HCT116 (cell line): ENCODE results near the gene SOWAHC. TPM values are rescaled to one million over a fixed set of nuclear protein-coding genes. Genes with fewer than 3 reads are reported as not detected.

Experiments used
- ATAC-seq: fragments of 200-7000 bp; cut with Tn5 transposase; 2 replicates; pipeline ENCODE4 v1.9.1; 2020; ENCODE audit warnings: mild to moderate bottlenecking, moderate library complexity
- BruUV-seq: library from RNA; stranded (reverse); fragments of 400-500 nt; replicated peaks from 2 replicates; lab custom pipeline; 2021; lab: Mats Ljungman, UMichigan
- CTCF ChIA-PET: fragments of 300-600 bp; sonication (Branson Sonifier 250); formaldehyde crosslinking; loops from one replicate; lab custom pipeline; 2021; ENCODE audit warnings: antibody characterized with exemption; lab: Charles Lee
- POLR2A ChIA-PET: fragments of 300-600, 350-600 bp; sonication (Branson Sonifier 250); formaldehyde crosslinking; loops from one replicate; lab custom pipeline; 2021; ENCODE audit warnings: antibody characterized with exemption; lab: Charles Lee
- RAD21 ChIA-PET, 2 experiments: fragments of 300-600 bp; sonication (Branson Sonifier 250); formaldehyde crosslinking; loops; one replicate each; lab custom pipeline; 2023; ENCODE audit warnings: low total read pairs in 2 of 2; ENCODE audit not compliant: uncharacterized antibody in 2 of 2, unreplicated experiment in 2 of 2, low non-redundant PET in 1 of 2; lab: Charles Lee
- DNase-seq: peaks from one replicate; pipeline ENCODE4 v3.0.0-alpha.2; 2010; ENCODE audit warnings: low read depth, low spot score
- H2AFZ ChIP-seq: fragments of 200-600 bp; shearing (Covaris generic), sonication (generic); 2 replicates; pipeline ENCODE4 v1.6.1; 2017; ENCODE audit warnings: low read depth, mixed run types, mixed read lengths, antibody characterized with exemption, low read length; ENCODE audit not compliant: poor library complexity, severe bottlenecking
- H3K27ac ChIP-seq: 2 replicates; pipeline ENCODE4 v1.5.1; 2012; ENCODE audit warnings: low read depth, low read length
- H3K27me3 ChIP-seq: fragments of 200-600 bp; sonication (generic); 2 replicates; pipeline ENCODE4 v1.6.1; 2016; ENCODE audit warnings: mixed run types, low read length, mixed read lengths; ENCODE audit not compliant: insufficient read depth
- H3K36me3 ChIP-seq, 2 experiments: fragments of 200-500 bp in 1 of 2; fragments of 200-600 bp in 1 of 2; sonication (Bioruptor generic) in 1 of 2; sonication (generic) in 1 of 2; 2 replicates each; pipeline versions ENCODE4 v1.5.1 to v1.6.1; 2014 to 2016; ENCODE audit warnings: low read length in 2 of 2, inconsistent platforms in 1 of 2, mixed read lengths in 1 of 2, mixed run types in 1 of 2; ENCODE audit not compliant: insufficient read depth in 2 of 2, control insufficient read depth in 1 of 2
- H3K4me1 ChIP-seq, 2 experiments: fragments of 200-600 bp in 1 of 2; sonication (generic) in 1 of 2; 2 replicates each; pipeline versions ENCODE4 v1.5.1 to v1.6.1; 2012 to 2017; ENCODE audit warnings: low read length in 2 of 2, inconsistent platforms in 1 of 2, mild to moderate bottlenecking in 1 of 2, mixed read lengths in 1 of 2, mixed run types in 1 of 2, moderate library complexity in 1 of 2; ENCODE audit not compliant: insufficient read depth in 2 of 2, control insufficient read depth in 1 of 2
- H3K4me2 ChIP-seq: fragments of 200-600 bp; sonication (generic); 2 replicates; pipeline ENCODE4 v1.6.1; 2017; ENCODE audit warnings: mixed run types, low read length, mixed read lengths
- H3K4me3 ChIP-seq, 2 experiments: fragments of 200-600 bp in 1 of 2; sonication (generic) in 1 of 2; replicated peaks in 1 of 2; 2 replicates each; pipeline ENCODE4 v1.5.1; 2011 to 2016; ENCODE audit warnings: low read length in 2 of 2, control low read depth in 1 of 2, low read depth in 1 of 2, mild to moderate bottlenecking in 1 of 2, mixed read lengths in 1 of 2, mixed run types in 1 of 2
- H3K79me2 ChIP-seq: fragments of 200-600 bp; sonication (generic); 2 replicates; pipeline ENCODE4 v1.6.1; 2017; ENCODE audit warnings: mild to moderate bottlenecking, mixed run types, low read length, moderate library complexity, mixed read lengths; ENCODE audit not compliant: insufficient read depth
- H3K9ac ChIP-seq: fragments of 200-600 bp; sonication (generic); 2 replicates; pipeline ENCODE4 v1.6.1; 2016; ENCODE audit warnings: low read length, mixed read lengths
- H3K9me2 ChIP-seq: fragments of 200-600 bp; sonication (generic), shearing (Covaris generic); 2 replicates; pipeline ENCODE4 v1.6.1; 2017; ENCODE audit warnings: mixed run types, mild to moderate bottlenecking, moderate library complexity; ENCODE audit not compliant: insufficient read depth
- H3K9me3 ChIP-seq, 2 experiments: fragments of 200-500 bp in 1 of 2; fragments of 200-600 bp in 1 of 2; sonication (Bioruptor generic) in 1 of 2; sonication (generic) in 1 of 2; 2 replicates each; pipeline ENCODE4 v1.6.1; 2014 to 2017; ENCODE audit warnings: low read length in 2 of 2, mixed read lengths in 2 of 2, inconsistent platforms in 1 of 2, low read depth in 1 of 2, mild to moderate bottlenecking in 1 of 2, mixed run types in 1 of 2, moderate library complexity in 1 of 2; ENCODE audit not compliant: control insufficient read depth in 1 of 2, insufficient read depth in 1 of 2
- H4K20me1 ChIP-seq: fragments of 200-600 bp; sonication (generic), shearing (Covaris generic); 2 replicates; pipeline ENCODE4 v1.6.1; 2017; ENCODE audit warnings: mixed run types, mild to moderate bottlenecking, moderate library complexity; ENCODE audit not compliant: insufficient read depth
- CBX3 ChIP-seq: IDR thresholded peaks from 2 replicates; pipeline ENCODE4 v1.6.1; 2012; ENCODE audit warnings: low read depth
- EZH2 ChIP-seq: fragments of 200-600 bp; sonication (generic); IDR thresholded peaks from 2 replicates; pipeline ENCODE4 v1.6.1; 2017; ENCODE audit warnings: antibody characterized with exemption, mixed run types
- FOSL1 ChIP-seq: IDR thresholded peaks from 2 replicates; pipeline ENCODE4 v1.6.1; 2012; ENCODE audit warnings: low read depth
- JUND ChIP-seq: IDR thresholded peaks from 2 replicates; pipeline ENCODE4 v1.6.1; 2012
- POLR2AphosphoS5 ChIP-seq: IDR thresholded peaks from 2 replicates; pipeline ENCODE4 v1.6.1; 2011; ENCODE audit warnings: mild to moderate bottlenecking, low read depth, low read length, moderate library complexity
- RAD21 ChIP-seq: IDR thresholded peaks from 2 replicates; pipeline ENCODE4 v1.6.1; 2012; ENCODE audit warnings: low read depth, mild to moderate bottlenecking
- SP1 ChIP-seq: IDR thresholded peaks from 2 replicates; pipeline ENCODE4 v1.6.1; 2012; ENCODE audit warnings: low read depth
- SRF ChIP-seq: IDR thresholded peaks from 2 replicates; pipeline ENCODE4 v1.6.1; 2012; ENCODE audit warnings: low read depth
- YY1 ChIP-seq: IDR thresholded peaks from 2 replicates; pipeline ENCODE4 v1.6.1; 2011; ENCODE audit warnings: low read length, low read depth, moderate library complexity, mild to moderate bottlenecking; ENCODE audit not compliant: insufficient replicate concordance; ENCODE audit errors: extremely low read depth
- ZNF274 ChIP-seq: fragments of 200-500 bp; sonication (Bioruptor generic); IDR thresholded peaks from 2 replicates; pipeline ENCODE4 v1.6.1; 2014; ENCODE audit warnings: mild to moderate bottlenecking, low read depth, low read length, inconsistent platforms
- intact Hi-C: fragments of 100-400 bp; cut with micrococcal nuclease; formaldehyde crosslinking; loops from 2 replicates; pipeline ENCODE4 v1.10.0; 2022
- total RNA-seq: library from RNA; stranded (reverse); gene quantifications from one replicate; pipeline ENCODE4 v1.2.1, GENCODE V29; 2021; ENCODE audit not compliant: unreplicated experiment
- TF ChIP-seq, protein P1 (sequence below), 3 experiments: fragments of 200-600 bp in 1 of 3; sonication (generic) in 1 of 3; IDR thresholded peaks in 2 of 3; conservative IDR thresholded peaks in 1 of 3; 2 replicates each; pipeline ENCODE4 v1.5.1; 2012 to 2017; ENCODE audit warnings: low read depth in 2 of 3, low read length in 2 of 3, antibody characterized with exemption in 1 of 3, borderline replicate concordance in 1 of 3, control low read depth in 1 of 3, mild to moderate bottlenecking in 1 of 3, mixed read lengths in 1 of 3, mixed run types in 1 of 3, moderate library complexity in 1 of 3; ENCODE audit not compliant: insufficient read depth in 1 of 3
- TF ChIP-seq, protein P2 (sequence below): IDR thresholded peaks from 2 replicates; pipeline ENCODE4 v1.6.1; 2011; ENCODE audit warnings: mild to moderate bottlenecking, low read length, moderate library complexity; ENCODE audit not compliant: insufficient replicate concordance; ENCODE audit errors: extremely low read depth

The SOWAHC gene
- total RNA-seq, 1 experiment from 2014 or later = 16.6 TPM

DNA sequence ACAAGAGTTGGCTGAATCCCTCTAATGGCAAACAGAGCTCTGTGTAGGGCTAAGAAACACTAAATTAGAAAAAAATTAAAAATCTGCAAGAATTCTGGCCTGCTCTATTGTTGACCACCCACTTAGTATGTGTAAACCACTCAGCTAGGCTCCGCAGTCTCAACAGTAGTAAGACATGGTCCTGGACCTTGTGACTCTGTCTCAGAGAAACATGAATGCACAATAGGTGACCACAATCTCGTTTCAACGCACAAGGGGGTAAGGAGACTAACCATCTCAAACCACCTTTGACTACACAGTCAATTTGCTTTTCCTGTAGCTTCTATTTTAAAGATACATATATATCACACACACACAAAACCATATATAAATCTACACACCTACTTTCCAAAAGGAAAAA lies 16.9 kb upstream of the SOWAHC start (continued):
- TF ChIP-seq CBX3 = no peak
- TF ChIP-seq, all 23 proteins: peak for 0

DNA sequence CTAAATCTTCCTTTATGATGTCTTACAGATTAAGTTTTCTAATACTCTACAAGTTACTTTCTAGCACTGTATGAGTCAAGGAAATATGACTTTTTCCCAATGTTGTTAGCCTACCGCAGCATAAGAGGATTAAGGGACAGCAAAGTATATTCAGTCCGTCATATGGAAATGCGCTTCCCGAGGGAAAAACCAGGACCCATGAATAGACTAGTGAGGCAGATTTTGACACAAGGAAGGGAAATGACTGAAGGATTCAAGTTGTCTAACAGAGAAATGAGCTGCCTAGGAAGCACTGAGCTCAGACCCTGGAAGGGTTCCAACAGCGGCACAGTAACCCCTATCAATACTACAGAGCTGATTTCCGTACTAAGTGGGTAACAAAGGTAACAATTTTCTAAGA lies 12.4 kb upstream of the SOWAHC start:
- no peak overlapping the region for H3K4me3 ChIP-seq
- no peak overlapping the region for H3K9ac ChIP-seq
- no peak overlapping the region for H3K27ac ChIP-seq
- ChIA-PET RAD21 (no interaction called here), CTCF (no interaction called here), POLR2A (no interaction called here)
- no TSS peak for BruUV-seq
- H3K79me2 ChIP-seq = peaks cover 95% of the 10 kb centered on the region
- H2AFZ ChIP-seq = no peak overlapping the region
- H3K4me2 ChIP-seq = no peak overlapping the region
- no peaks in the 10 kb centered on the region for H3K9me3 ChIP-seq
- no peaks in the 10 kb centered on the region for H3K36me3 ChIP-seq
- H3K4me1 ChIP-seq = peaks cover 25 to 30% of the 10 kb centered on the region in 2 experiments
- DNase-seq (no peak), ATAC-seq (no peak)
- no peaks in the 10 kb centered on the region for H3K27me3 ChIP-seq
- no peak for TF ChIP-seq SP1
- TF ChIP-seq RAD21 = no peak
- TF ChIP-seq JUND = no peak
- TF ChIP-seq SRF = no peak
- TF ChIP-seq ZNF274 = no peak
- TF ChIP-seq YY1 = no peak
- TF ChIP-seq, protein P1, sequence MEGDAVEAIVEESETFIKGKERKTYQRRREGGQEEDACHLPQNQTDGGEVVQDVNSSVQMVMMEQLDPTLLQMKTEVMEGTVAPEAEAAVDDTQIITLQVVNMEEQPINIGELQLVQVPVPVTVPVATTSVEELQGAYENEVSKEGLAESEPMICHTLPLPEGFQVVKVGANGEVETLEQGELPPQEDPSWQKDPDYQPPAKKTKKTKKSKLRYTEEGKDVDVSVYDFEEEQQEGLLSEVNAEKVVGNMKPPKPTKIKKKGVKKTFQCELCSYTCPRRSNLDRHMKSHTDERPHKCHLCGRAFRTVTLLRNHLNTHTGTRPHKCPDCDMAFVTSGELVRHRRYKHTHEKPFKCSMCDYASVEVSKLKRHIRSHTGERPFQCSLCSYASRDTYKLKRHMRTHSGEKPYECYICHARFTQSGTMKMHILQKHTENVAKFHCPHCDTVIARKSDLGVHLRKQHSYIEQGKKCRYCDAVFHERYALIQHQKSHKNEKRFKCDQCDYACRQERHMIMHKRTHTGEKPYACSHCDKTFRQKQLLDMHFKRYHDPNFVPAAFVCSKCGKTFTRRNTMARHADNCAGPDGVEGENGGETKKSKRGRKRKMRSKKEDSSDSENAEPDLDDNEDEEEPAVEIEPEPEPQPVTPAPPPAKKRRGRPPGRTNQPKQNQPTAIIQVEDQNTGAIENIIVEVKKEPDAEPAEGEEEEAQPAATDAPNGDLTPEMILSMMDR (IDR thresholded peaks at IDR 0.05 in 2 of 3, conservative IDR thresholded peaks at IDR 0.05 in 1 of 3; ENCODE audit: borderline replicate concordance in 1 of 3, insufficient read depth in 1 of 3, low read depth in 2 of 3, low read length in 2 of 3) = no peak
- TF ChIP-seq FOSL1 = no peak
- TF ChIP-seq, protein P2, sequence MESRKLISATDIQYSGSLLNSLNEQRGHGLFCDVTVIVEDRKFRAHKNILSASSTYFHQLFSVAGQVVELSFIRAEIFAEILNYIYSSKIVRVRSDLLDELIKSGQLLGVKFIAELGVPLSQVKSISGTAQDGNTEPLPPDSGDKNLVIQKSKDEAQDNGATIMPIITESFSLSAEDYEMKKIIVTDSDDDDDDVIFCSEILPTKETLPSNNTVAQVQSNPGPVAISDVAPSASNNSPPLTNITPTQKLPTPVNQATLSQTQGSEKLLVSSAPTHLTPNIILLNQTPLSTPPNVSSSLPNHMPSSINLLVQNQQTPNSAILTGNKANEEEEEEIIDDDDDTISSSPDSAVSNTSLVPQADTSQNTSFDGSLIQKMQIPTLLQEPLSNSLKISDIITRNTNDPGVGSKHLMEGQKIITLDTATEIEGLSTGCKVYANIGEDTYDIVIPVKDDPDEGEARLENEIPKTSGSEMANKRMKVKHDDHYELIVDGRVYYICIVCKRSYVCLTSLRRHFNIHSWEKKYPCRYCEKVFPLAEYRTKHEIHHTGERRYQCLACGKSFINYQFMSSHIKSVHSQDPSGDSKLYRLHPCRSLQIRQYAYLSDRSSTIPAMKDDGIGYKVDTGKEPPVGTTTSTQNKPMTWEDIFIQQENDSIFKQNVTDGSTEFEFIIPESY = no peak
- TF ChIP-seq EZH2 = no peak
- TF ChIP-seq POLR2AphosphoS5 = no peak
- no peak for TF ChIP-seq CBX3
- no peaks in the 10 kb centered on the region for H4K20me1 ChIP-seq
- H3K9me2 ChIP-seq = no peaks in the 10 kb centered on the region
- intact Hi-C loops = no loop called here
